SK-N-SH (cell line): Measurements from ENCODE around the gene PTCD1.

Experiments used
- CTCF ChIP-seq: fragments of 200-600 bp; sonication (generic); IDR thresholded peaks from 2 replicates; pipeline ENCODE4 v1.6.1; 2017; ENCODE audit warnings: antibody characterized with exemption, mild to moderate bottlenecking, moderate library complexity
- EZH2phosphoT487 ChIP-seq: fragments of 200-600 bp; sonication (generic); IDR thresholded peaks from 2 replicates; pipeline ENCODE4 v1.6.1; 2017; ENCODE audit warnings: low read depth, mixed run types, mild to moderate bottlenecking, antibody characterized with exemption, moderate library complexity, borderline replicate concordance
- FOXM1 ChIP-seq: IDR thresholded peaks from 2 replicates; pipeline ENCODE4 v1.4.0; 2012; ENCODE audit warnings: low read depth, mild to moderate bottlenecking
- POLR2AphosphoS5 ChIP-seq: IDR thresholded peaks from 2 replicates; pipeline ENCODE4 v1.6.1; 2012; ENCODE audit warnings: low read depth, low read length
- TF ChIP-seq, protein P1 (sequence below): fragments of 150-350 bp; IDR thresholded peaks from 2 replicates; pipeline ENCODE4 v1.6.1; 2017; ENCODE audit warnings: antibody characterized with exemption, low read length, low read depth, borderline replicate concordance

- TF ChIP-seq EZH2phosphoT487 (no peak), FOXM1 (no peak), POLR2AphosphoS5 (no peak; the same call in 1 of the 2 replicates), CTCF (no peak)
- TF ChIP-seq, protein P1, sequence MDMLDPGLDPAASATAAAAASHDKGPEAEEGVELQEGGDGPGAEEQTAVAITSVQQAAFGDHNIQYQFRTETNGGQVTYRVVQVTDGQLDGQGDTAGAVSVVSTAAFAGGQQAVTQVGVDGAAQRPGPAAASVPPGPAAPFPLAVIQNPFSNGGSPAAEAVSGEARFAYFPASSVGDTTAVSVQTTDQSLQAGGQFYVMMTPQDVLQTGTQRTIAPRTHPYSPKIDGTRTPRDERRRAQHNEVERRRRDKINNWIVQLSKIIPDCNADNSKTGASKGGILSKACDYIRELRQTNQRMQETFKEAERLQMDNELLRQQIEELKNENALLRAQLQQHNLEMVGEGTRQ: no peak
Measured at GRCh38 chr7:99407872-99408378, 30.7 kb downstream of the PTCD1 start.
